Endodermal cell (in vitro differentiated cells): ENCODE data around the gene PIF1. TPM values are rescaled to one million over a fixed set of nuclear protein-coding genes. Genes with fewer than 3 reads are reported as not detected.

Experiments used
- DNase-seq: peaks from one replicate; pipeline ENCODE4 v3.0.0-alpha.2; 2017
- H3K27ac ChIP-seq: 2 replicates; pipeline ENCODE4 v1.5.1; 2013; ENCODE audit warnings: mild to moderate bottlenecking, low read depth, low read length, moderate library complexity
- H3K27me3 ChIP-seq: 2 replicates; pipeline ENCODE4 v1.6.1; 2013; ENCODE audit warnings: mild to moderate bottlenecking, low read length, moderate library complexity; ENCODE audit not compliant: insufficient read depth, control insufficient read depth, poor library complexity, severe bottlenecking
- H3K36me3 ChIP-seq: 2 replicates; pipeline ENCODE4 v1.7.0; 2013; ENCODE audit warnings: mild to moderate bottlenecking, low read length, moderate library complexity; ENCODE audit not compliant: control insufficient read depth, insufficient read depth
- H3K4me1 ChIP-seq: one replicate; pipeline ENCODE4 v1.7.0; 2013; ENCODE audit warnings: low read length; ENCODE audit not compliant: control insufficient read depth, insufficient read depth
- H3K4me3 ChIP-seq: 2 replicates; pipeline ENCODE4 v1.5.1; 2013; ENCODE audit warnings: mild to moderate bottlenecking, low read length, moderate library complexity
- H3K9ac ChIP-seq: 2 replicates; pipeline ENCODE4 v1.6.1; 2013; ENCODE audit warnings: mild to moderate bottlenecking, low read length, moderate library complexity; ENCODE audit not compliant: poor library complexity, severe bottlenecking; ENCODE audit errors: extremely low read depth
- H3K9me3 ChIP-seq: 2 replicates; pipeline ENCODE4 v1.6.1; 2013; ENCODE audit warnings: mild to moderate bottlenecking, low read length, moderate library complexity; ENCODE audit not compliant: control insufficient read depth
- H3K27ac Mint-ChIP-seq: 2 replicates; pipeline ENCODE4 v1.8.0; 2020; ENCODE audit warnings: mixed read lengths
- H3K27me3 Mint-ChIP-seq: 2 replicates; pipeline ENCODE4 v1.8.0; 2021; ENCODE audit warnings: mild to moderate bottlenecking, mixed read lengths; ENCODE audit not compliant: insufficient read depth
- H3K36me3 Mint-ChIP-seq: 2 replicates; pipeline ENCODE4 v1.8.0; 2020; ENCODE audit warnings: low read depth, mixed read lengths
- H3K4me1 Mint-ChIP-seq: 2 replicates; pipeline ENCODE4 v1.8.0; 2020; ENCODE audit warnings: mixed read lengths
- H3K4me3 Mint-ChIP-seq: 2 replicates; pipeline ENCODE4 v1.8.0; 2020; ENCODE audit warnings: mild to moderate bottlenecking, moderate library complexity, mixed read lengths
- H3K9me3 Mint-ChIP-seq: 2 replicates; pipeline ENCODE4 v1.8.0; 2020; ENCODE audit warnings: mild to moderate bottlenecking, mixed read lengths
- WGBS, 2 experiments: methylation state at CpG; one replicate each; pipeline versions ENCODE4 v1.1.5 to v1.1.7; 2013; ENCODE audit warnings: missing lambda C conversion rate in 2 of 2, mixed read lengths in 1 of 2; ENCODE audit not compliant: insufficient coverage in 1 of 2, insufficient read length in 1 of 2; 5-methylcytosine and 5-hydroxymethylcytosine counted together
- total RNA-seq, 2 donors: library from RNA; stranded (reverse); fragmentation: NEBNext Ultra II Directional in 1 of 2; extraction: Animal tissue kit (Norgen Biotek cat#: 25700) in 1 of 2; gene quantifications; 2 replicates in 1 of 2; 3 replicates in 1 of 2; pipeline ENCODE4 v1.2.1, GENCODE V29; 2021
- TF ChIP-seq, protein P1 (sequence below): fragments of 200-600 bp; sonication (generic); conservative IDR thresholded peaks from 2 replicates; pipeline ENCODE4 v1.5.0; 2021; ENCODE audit warnings: antibody characterized with exemption, mild to moderate bottlenecking

PIF1 gene
- total RNA-seq, 2 donors from 2014 or later, result 60.7 to 64.6 TPM

DNA sequence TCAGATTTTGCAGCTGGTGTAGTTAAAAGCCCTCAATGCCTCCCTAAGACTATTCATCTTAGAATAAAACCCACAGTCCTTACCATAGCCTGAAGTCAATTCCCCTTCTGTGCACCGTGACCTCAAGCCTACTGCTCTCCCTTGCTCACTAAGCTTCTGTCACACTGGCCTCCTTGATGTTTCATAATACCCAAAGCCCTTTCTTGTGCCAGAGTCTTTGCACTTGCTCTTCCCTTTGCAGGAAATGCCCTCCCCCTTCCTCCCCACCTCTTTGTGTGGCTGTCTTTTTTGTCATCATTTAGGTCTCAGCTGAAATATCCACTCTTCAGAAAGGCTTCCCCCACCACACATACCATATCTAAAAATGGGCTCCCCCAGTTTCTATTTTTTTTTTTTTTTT, 12.1 kb upstream of the PIF1 start:
- no peaks in the 10 kb centered on the region for H3K36me3 Mint-ChIP-seq
- no peak overlapping the region for H3K4me3 Mint-ChIP-seq
- no peaks in the 10 kb centered on the region for H3K9me3 Mint-ChIP-seq
- H3K9ac ChIP-seq, result no peak overlapping the region
- H3K4me3 ChIP-seq, result no peak overlapping the region
- H3K27ac Mint-ChIP-seq, result no peak overlapping the region
- H3K36me3 ChIP-seq, result no peaks in the 10 kb centered on the region
- WGBS, 2 experiments, result 95 to 100% methylated on average over 1 of the region's 1 CpG
- no peaks in the 10 kb centered on the region for H3K27me3 Mint-ChIP-seq
- no peak for DNase-seq
- H3K4me1 Mint-ChIP-seq, result peaks cover 20% of the 10 kb centered on the region
- H3K4me1 ChIP-seq, result no peaks in the 10 kb centered on the region
- TF ChIP-seq, protein P1, sequence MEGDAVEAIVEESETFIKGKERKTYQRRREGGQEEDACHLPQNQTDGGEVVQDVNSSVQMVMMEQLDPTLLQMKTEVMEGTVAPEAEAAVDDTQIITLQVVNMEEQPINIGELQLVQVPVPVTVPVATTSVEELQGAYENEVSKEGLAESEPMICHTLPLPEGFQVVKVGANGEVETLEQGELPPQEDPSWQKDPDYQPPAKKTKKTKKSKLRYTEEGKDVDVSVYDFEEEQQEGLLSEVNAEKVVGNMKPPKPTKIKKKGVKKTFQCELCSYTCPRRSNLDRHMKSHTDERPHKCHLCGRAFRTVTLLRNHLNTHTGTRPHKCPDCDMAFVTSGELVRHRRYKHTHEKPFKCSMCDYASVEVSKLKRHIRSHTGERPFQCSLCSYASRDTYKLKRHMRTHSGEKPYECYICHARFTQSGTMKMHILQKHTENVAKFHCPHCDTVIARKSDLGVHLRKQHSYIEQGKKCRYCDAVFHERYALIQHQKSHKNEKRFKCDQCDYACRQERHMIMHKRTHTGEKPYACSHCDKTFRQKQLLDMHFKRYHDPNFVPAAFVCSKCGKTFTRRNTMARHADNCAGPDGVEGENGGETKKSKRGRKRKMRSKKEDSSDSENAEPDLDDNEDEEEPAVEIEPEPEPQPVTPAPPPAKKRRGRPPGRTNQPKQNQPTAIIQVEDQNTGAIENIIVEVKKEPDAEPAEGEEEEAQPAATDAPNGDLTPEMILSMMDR, result no peak
- no peaks in the 10 kb centered on the region for H3K27me3 ChIP-seq
- no peak overlapping the region for H3K27ac ChIP-seq
- no peaks in the 10 kb centered on the region for H3K9me3 ChIP-seq

DNA sequence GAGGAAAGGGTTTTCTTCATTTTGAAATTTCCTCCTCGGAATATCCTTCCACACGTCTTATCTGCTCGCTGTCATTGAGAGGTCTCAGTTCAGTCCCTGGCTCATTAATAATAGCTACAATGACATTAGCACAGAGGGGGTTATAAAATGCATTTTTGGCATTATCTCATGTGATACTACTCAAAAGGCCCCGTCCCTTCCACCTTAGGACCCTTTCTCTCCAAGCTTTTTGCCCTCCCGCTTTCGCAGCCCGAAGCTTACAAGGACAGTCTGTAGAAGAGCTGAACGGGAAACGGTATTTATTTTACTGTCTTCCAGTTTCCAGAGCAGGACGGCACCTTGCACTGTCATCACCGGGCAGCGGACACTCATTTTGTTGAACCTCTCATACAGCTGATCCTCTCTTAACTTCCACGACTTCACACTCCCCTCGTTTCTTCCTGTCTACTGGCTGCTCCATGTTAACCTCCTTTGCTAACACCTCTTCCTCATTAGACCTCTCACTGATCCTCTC, 10.6 kb upstream of the PIF1 start:
- peaks cover 14% of the 10 kb centered on the region for H3K4me1 Mint-ChIP-seq
- no peak overlapping the region for H3K4me3 Mint-ChIP-seq
- TF ChIP-seq, protein P1, result peak; percentile 27
- H3K36me3 ChIP-seq, result no peaks in the 10 kb centered on the region
- H3K27ac Mint-ChIP-seq, result peak overlapping the region; percentile 45
- H3K36me3 Mint-ChIP-seq, result no peaks in the 10 kb centered on the region
- WGBS, 2 experiments, result 76 to 83% methylated on average over 14 of the region's 14 CpGs
- no peak for DNase-seq
- no peaks in the 10 kb centered on the region for H3K27me3 Mint-ChIP-seq
- no peaks in the 10 kb centered on the region for H3K27me3 ChIP-seq
- no peak overlapping the region for H3K27ac ChIP-seq
- peak overlapping the region; percentile 38 for H3K4me3 ChIP-seq
- no peaks in the 10 kb centered on the region for H3K9me3 Mint-ChIP-seq
- no peaks in the 10 kb centered on the region for H3K9me3 ChIP-seq
- no peaks in the 10 kb centered on the region for H3K4me1 ChIP-seq
- no peak overlapping the region for H3K9ac ChIP-seq

DNA sequence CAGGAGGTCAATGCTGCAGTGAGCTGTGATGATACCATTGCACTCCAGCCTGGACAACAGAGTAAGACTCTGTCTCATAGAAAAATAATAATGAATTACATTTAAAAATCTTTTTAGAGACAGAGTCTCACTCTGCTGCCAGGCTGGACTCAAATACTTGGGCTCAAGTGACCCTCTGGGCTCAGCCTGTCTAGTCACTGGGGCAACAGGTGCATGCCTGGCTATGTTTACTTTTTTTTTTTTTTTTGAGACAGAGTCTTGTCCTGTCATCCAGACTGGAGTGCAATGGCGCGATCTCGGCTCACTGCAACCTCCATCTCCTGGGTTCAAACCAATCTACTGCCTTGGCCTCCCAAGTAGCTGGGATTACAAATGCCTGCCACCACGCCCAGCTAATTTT, 8.2 kb upstream of the PIF1 start:
- TF ChIP-seq, protein P1, result no peak
- no peak overlapping the region for H3K9ac ChIP-seq
- H3K4me1 ChIP-seq, result no peaks in the 10 kb centered on the region
- Mint-ChIP-seq H3K27ac (no peak overlapping the region), H3K9me3 (no peaks in the 10 kb centered on the region), H3K4me3 (no peak overlapping the region), H3K36me3 (peaks cover 2% of the 10 kb centered on the region), H3K4me1 (peaks cover 7% of the 10 kb centered on the region), H3K27me3 (no peaks in the 10 kb centered on the region)
- no peaks in the 10 kb centered on the region for H3K27me3 ChIP-seq
- no peaks in the 10 kb centered on the region for H3K36me3 ChIP-seq
- DNase-seq, result no peak
- no peak overlapping the region for H3K27ac ChIP-seq
- no peak overlapping the region for H3K4me3 ChIP-seq
- H3K9me3 ChIP-seq, result no peaks in the 10 kb centered on the region
- 96 to 97% methylated on average over 3 to 4 of the region's 4 CpGs for WGBS, 2 experiments
